B cell (primary cell): ENCODE data around the gene SPDYE18. TPM values are rescaled to one million over a fixed set of nuclear protein-coding genes. Genes with fewer than 3 reads are reported as not detected.
"Not testable (repeated sequence)": the region's sequence is repeated elsewhere in the genome, so short reads cannot be mapped to it uniquely, and the experiment has no call there.

Source experiments
- ATAC-seq: fragments of 200-7000 bp; cut with Tn5 transposase; one replicate; pipeline ENCODE4 v1.10.0; 2021; ENCODE audit warnings: low read depth, mild to moderate bottlenecking, moderate number of reproducible peaks, moderate library complexity
- CTCF ChIA-PET: fragments of 350-600 bp; sonication (Branson Sonifier 250); formaldehyde crosslinking; loops from one replicate; lab custom pipeline; 2021; ENCODE audit warnings: antibody characterized with exemption, inconsistent platforms; lab: Charles Lee
- POLR2A ChIA-PET: fragments of 350-600 bp; sonication (Branson Sonifier 250); formaldehyde crosslinking; loops from one replicate; lab custom pipeline; 2021; ENCODE audit warnings: antibody characterized with exemption; lab: Charles Lee
- DNase-seq: peaks from one replicate; pipeline ENCODE4 v3.0.0; 2013
- H2AFZ ChIP-seq: 2 replicates; pipeline ENCODE4 v1.6.1; 2012; ENCODE audit warnings: mild to moderate bottlenecking, low read depth, low read length; ENCODE audit not compliant: insufficient read depth, poor library complexity, severe bottlenecking
- H3K27ac ChIP-seq, 2 donors: 1 replicate in 1 of 2; 2 replicates in 1 of 2; pipeline ENCODE4 v1.5.1; 2012 to 2013; ENCODE audit warnings: low read length in 2 of 2, mild to moderate bottlenecking in 2 of 2, moderate library complexity in 1 of 2
- H3K27me3 ChIP-seq, 4 experiments: fragments of 200-600 bp in 1 of 4; sonication (generic) in 1 of 4; replicated peaks in 1 of 4; 1 replicate in 2 of 4; 2 replicates in 2 of 4; pipeline versions ENCODE4 v1.6.1 to v1.7.0; 2013 to 2016; ENCODE audit warnings: low read length in 3 of 4, mild to moderate bottlenecking in 2 of 4, mixed read lengths in 1 of 4, moderate library complexity in 1 of 4; ENCODE audit not compliant: insufficient read depth in 4 of 4, control insufficient read depth in 3 of 4; ENCODE audit errors: control extremely low read depth in 1 of 4
- H3K36me3 ChIP-seq, 2 experiments: replicated peaks in 1 of 2; 1 replicate in 1 of 2; 2 replicates in 1 of 2; pipeline versions ENCODE4 v1.6.1 to v1.7.1; 2013; ENCODE audit warnings: low read length in 1 of 2; ENCODE audit not compliant: insufficient read depth in 2 of 2, control insufficient read depth in 1 of 2; ENCODE audit errors: control extremely low read depth in 1 of 2, extremely low read depth in 1 of 2
- H3K4me1 ChIP-seq, 2 donors: fragments of 200-600 bp in 1 of 2; sonication (generic) in 1 of 2; 1 replicate in 1 of 2; 2 replicates in 1 of 2; pipeline versions ENCODE4 v1.5.1 to v1.6.1; 2013 to 2017; ENCODE audit warnings: low read length in 2 of 2; ENCODE audit not compliant: control insufficient read depth in 2 of 2, insufficient read depth in 2 of 2
- H3K4me2 ChIP-seq: replicated peaks from 2 replicates; pipeline ENCODE3; 2012; ENCODE audit warnings: mild to moderate bottlenecking, low read depth, low read length; ENCODE audit not compliant: poor library complexity, severe bottlenecking
- H3K4me3 ChIP-seq, 5 experiments: fragments of 200-600 bp in 1 of 5; sonication (generic) in 1 of 5; 1 replicate in 3 of 5; 2 replicates in 2 of 5; pipeline versions ENCODE4 v1.5.1 to v1.7.0; 2011 to 2016; ENCODE audit warnings: low read length in 4 of 5, mild to moderate bottlenecking in 4 of 5, low read depth in 2 of 5, control low read depth in 1 of 5, moderate library complexity in 1 of 5; ENCODE audit not compliant: insufficient read depth in 1 of 5; ENCODE audit errors: control extremely low read depth in 1 of 5, extremely low read depth in 1 of 5
- H3K79me2 ChIP-seq: fragments of 200-600 bp; sonication (generic); one replicate; pipeline ENCODE4 v1.6.0; 2016; ENCODE audit warnings: low read length; ENCODE audit not compliant: control insufficient read depth, insufficient read depth
- H3K9ac ChIP-seq: fragments of 200-600 bp; sonication (generic); 2 replicates; pipeline ENCODE4 v1.6.1; 2017; ENCODE audit warnings: mild to moderate bottlenecking, low read length, moderate library complexity
- H3K9me3 ChIP-seq, 3 donors: one replicate each; pipeline versions ENCODE4 v1.6.1 to v1.7.1; 2013; ENCODE audit warnings: low read length in 2 of 3; ENCODE audit not compliant: control insufficient read depth in 2 of 3, insufficient read depth in 1 of 3; ENCODE audit errors: control extremely low read depth in 1 of 3
- H4K20me1 ChIP-seq: 2 replicates; pipeline ENCODE4 v1.6.0; 2012; ENCODE audit warnings: mild to moderate bottlenecking, low read length; ENCODE audit not compliant: insufficient read depth, control insufficient read depth, poor library complexity, severe bottlenecking
- H3K27ac Mint-ChIP-seq: one replicate; pipeline ENCODE4 v1.8.0; 2021; ENCODE audit warnings: mixed read lengths
- H3K27me3 Mint-ChIP-seq: one replicate; pipeline ENCODE4 v1.8.0; 2021; ENCODE audit warnings: mixed read lengths
- H3K4me1 Mint-ChIP-seq: one replicate; pipeline ENCODE4 v1.8.0; 2021; ENCODE audit warnings: mixed read lengths
- H3K4me3 Mint-ChIP-seq: one replicate; pipeline ENCODE4 v1.8.0; 2021; ENCODE audit warnings: mixed read lengths
- H3K9me3 Mint-ChIP-seq: one replicate; pipeline ENCODE4 v1.8.0; 2022; ENCODE audit warnings: mixed read lengths; ENCODE audit not compliant: insufficient read depth
- WGBS: methylation state at CpG from one replicate; pipeline ENCODE4 v1.1.5; 2013; ENCODE audit warnings: missing lambda C conversion rate; ENCODE audit not compliant: insufficient coverage; 5-methylcytosine and 5-hydroxymethylcytosine counted together
- intact Hi-C: fragments of 100-400 bp; cut with micrococcal nuclease; formaldehyde crosslinking; loops from one replicate; pipeline ENCODE4 v1.10.0; 2022
- polyA minus RNA-seq: library from RNA; depleted of rRNA, polyadenylated mRNA; stranded (reverse); fragments of >200 nt; gene quantifications from 2 replicates; pipeline ENCODE4 v1.2.3, GENCODE V29; 2012
- polyA plus RNA-seq: library from polyadenylated mRNA; depleted of rRNA; stranded (reverse); fragments of >200 nt; gene quantifications from 2 replicates; pipeline ENCODE4 v1.2.3, GENCODE V29; 2012
- total RNA-seq, 2 donors: library from RNA; stranded (reverse); fragments of 120-200 nt in 1 of 2; gene quantifications; 1 replicate in 1 of 2; 2 replicates in 1 of 2; pipeline versions ENCODE4 v1.2.3 to v1.2.4, GENCODE V29; 2013 to 2022

Gene SPDYE18
- total RNA-seq (1.8 and 2.2 TPM in 2 replicates), polyA plus RNA-seq (1.2 and 2.0 TPM in 2 replicates), polyA minus RNA-seq (0.64 and 1.1 TPM in 2 replicates)
- 1.4 TPM for total RNA-seq (2013)

GRCh38 chr7:77062557-77062956 lies at the start of gene SPDYE18:
SPDYE18 (minus strand) TSS chr7:77062558; CDS start chr7:77060512, 2,046 bp downstream.
- H3K36me3 ChIP-seq, H3K4me2 ChIP-seq, CTCF ChIA-PET, H3K9ac ChIP-seq, H3K9me3 Mint-ChIP-seq, intact Hi-C loops, ATAC-seq, H3K4me1 Mint-ChIP-seq, DNase-seq, H3K27me3 Mint-ChIP-seq, H3K4me3 ChIP-seq, H3K27ac Mint-ChIP-seq, H3K9me3 ChIP-seq, H3K4me3 Mint-ChIP-seq, H3K79me2 ChIP-seq, POLR2A ChIA-PET, H3K27me3 ChIP-seq, H3K27ac ChIP-seq, H2AFZ ChIP-seq, H3K4me1 ChIP-seq, H4K20me1 ChIP-seq: not testable (repeated sequence)
- 94% methylated on average over 2 of the region's 4 CpGs for WGBS

- H3K4me1 ChIP-seq, CTCF ChIA-PET, H3K4me3 ChIP-seq, H3K9ac ChIP-seq, H3K27ac ChIP-seq, intact Hi-C loops, H3K4me3 Mint-ChIP-seq, H3K9me3 ChIP-seq, H3K4me1 Mint-ChIP-seq, H3K79me2 ChIP-seq, DNase-seq, H4K20me1 ChIP-seq, H2AFZ ChIP-seq, H3K4me2 ChIP-seq, H3K27me3 Mint-ChIP-seq, H3K27ac Mint-ChIP-seq, H3K27me3 ChIP-seq, POLR2A ChIA-PET, H3K9me3 Mint-ChIP-seq, ATAC-seq, H3K36me3 ChIP-seq: not testable (repeated sequence)
- WGBS: no CpG with 5 or more reads among the region's 1 CpG
Observed at GRCh38 chr7:77108362-77108761, 46.0 kb upstream of the SPDYE18 start.

- H3K27me3 ChIP-seq, POLR2A ChIA-PET, H3K27me3 Mint-ChIP-seq, CTCF ChIA-PET, H3K79me2 ChIP-seq, H3K4me2 ChIP-seq, DNase-seq, H3K9me3 ChIP-seq, H3K4me3 Mint-ChIP-seq, H3K4me1 ChIP-seq, H3K27ac Mint-ChIP-seq, H3K27ac ChIP-seq, H4K20me1 ChIP-seq, H3K4me1 Mint-ChIP-seq, H3K9me3 Mint-ChIP-seq, H3K9ac ChIP-seq, H3K36me3 ChIP-seq, H2AFZ ChIP-seq, ATAC-seq, H3K4me3 ChIP-seq, intact Hi-C loops: not testable (repeated sequence)
- WGBS: no CpG with 5 or more reads among the region's 3 CpGs
Observed at GRCh38 chr7:77107659-77108058, 45.3 kb upstream of the SPDYE18 start.

- H3K27me3 ChIP-seq, H3K4me1 ChIP-seq, H3K79me2 ChIP-seq, ATAC-seq, intact Hi-C loops, POLR2A ChIA-PET, H3K9me3 Mint-ChIP-seq, H3K27ac Mint-ChIP-seq, H3K4me2 ChIP-seq, H3K4me1 Mint-ChIP-seq, H4K20me1 ChIP-seq, CTCF ChIA-PET, H3K27ac ChIP-seq, H3K4me3 ChIP-seq, H3K4me3 Mint-ChIP-seq, H2AFZ ChIP-seq, DNase-seq, H3K9me3 ChIP-seq, H3K9ac ChIP-seq, H3K27me3 Mint-ChIP-seq, H3K36me3 ChIP-seq: not testable (repeated sequence)
- WGBS: no CpG with 5 or more reads among the region's 3 CpGs
Observed at GRCh38 chr7:77105904-77106303, 43.5 kb upstream of the SPDYE18 start.
